SW 1271 (cell line): ENCODE measurements around the gene SORL1.
"Not testable (repeated sequence)": the region's sequence is repeated elsewhere in the genome, so short reads cannot be mapped to it uniquely, and the experiment has no call there.

Experiments used
- DNase-seq, 2 experiments: peaks; one replicate each; lab custom pipeline; 2025; lab: John Stamatoyannopoulos, UW

SORL1 gene

DNA sequence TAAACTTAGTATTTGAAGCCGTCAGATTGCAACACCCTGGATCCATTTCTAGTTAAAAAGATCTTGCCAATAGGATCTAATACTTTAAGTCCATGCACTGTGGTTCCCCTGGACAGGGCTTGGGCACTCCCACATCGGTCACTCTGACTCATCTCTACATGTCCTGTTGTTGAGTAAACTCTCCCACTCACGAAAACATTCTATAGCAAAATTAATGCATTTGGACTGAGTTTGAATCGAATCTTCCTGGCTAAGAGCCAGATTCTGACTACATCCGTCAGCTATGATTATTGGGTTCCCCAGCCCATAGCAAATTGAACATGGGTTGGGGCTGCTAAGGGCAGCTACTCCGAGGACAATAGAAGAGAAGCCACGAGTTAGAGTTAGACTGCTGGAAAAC lies 182.8 kb downstream of the SORL1 start:
- DNase-seq, result no peak

DNA sequence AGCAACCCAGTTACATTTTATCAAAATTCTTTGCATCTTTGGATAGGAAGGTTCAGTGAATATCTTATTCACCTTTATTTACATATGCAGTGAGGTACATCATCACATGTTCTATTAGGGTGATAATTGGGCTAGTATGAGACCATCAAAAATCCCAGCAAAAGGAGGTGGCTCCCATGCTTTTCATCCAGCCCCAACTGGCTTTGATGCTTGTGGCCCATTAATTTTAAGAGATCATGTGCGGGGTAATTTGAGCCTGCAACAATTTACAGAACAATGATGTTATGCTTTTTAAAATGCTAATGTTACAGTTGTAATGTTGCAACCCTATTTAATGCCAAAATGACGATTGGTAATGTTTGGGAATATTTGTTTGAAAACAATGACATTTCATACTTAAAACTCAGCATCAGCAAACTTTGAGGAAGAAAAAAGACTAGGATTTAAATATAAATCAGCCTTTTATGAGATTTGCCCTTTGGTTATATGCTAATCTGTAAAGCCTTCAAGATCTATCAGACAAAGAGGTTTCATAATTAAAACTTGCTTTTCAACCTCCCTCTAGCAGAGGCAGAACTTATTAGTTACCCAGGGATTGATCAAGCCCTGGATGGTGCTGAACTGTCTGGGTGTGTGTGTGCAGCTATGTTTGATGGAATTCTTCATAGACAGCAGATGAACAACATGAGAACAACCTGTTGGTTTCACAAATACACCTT lies 184.1 kb downstream of the SORL1 start:
- DNase-seq, result no peak

DNA sequence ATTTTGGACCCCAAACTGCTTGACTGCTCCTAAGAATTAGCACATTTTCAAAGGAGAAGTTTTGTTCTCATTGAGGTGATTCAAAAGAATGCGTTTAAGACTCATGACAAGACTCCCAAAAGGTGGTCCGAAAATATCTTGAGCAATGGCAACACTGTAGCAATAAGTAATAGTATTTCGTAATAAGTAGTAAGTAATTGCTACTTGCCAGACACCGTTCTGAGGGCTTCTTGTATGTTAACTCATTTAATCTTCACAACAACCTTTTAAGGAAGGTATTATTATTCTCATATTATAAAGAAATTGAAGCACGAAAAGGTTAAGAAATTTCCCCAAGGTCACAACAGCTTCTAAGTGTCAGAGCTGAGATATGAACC lies 184.7 kb downstream of the SORL1 start:
- DNase-seq, result no peak

DNA sequence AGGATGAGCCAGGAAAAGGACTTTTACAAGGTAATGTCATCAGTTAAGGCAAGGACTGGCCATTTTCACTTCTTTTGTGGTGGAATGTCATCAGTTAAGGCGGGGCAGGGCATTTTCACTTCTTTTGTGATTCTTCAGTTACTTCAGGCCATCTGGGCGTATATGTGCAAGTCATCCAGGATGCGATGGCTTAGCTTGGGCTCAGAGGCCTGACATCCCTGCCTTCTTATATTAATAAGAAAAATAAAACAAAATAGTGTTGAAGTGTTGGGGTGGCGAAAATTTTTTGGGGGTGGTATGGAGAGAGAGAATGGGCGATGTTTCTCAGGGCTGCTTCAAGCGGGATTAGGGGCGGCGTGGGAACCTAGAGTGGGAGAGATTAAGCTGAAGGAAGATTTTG lies 185.5 kb downstream of the SORL1 start:
- DNase-seq, result not testable (repeated sequence)

DNA sequence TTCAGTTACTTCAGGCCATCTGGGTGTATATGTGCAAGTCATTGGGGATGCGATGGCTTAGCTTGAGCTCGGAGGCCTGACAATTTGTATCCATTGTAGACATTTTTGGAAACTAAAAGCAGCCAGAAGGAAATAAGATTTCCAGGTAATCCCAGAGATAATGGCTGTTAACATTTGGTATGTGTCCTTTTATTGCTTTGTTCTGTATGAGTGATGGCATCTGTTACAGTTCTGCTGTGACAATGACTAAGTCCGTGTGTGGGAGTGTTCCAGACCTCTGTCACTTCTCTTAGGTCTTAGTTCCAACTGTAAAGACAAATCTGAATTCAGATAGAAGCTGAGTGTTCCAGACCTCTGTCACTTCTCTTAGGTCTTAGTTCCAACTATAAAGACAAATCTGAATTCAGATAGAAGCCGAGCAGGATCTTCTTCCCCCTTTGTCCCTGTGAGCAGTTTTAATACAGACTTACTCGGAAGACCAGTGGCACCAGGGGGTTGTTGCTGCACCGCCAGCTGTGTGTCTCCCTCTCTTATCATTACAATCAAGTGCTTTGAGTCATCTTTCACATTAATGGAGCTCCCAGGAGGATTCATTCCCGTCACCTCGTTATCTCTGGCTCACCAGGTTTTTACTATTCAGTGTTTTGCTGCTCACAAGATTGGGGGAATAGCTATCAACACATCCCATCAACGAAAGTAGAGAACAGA lies 191.5 kb downstream of the SORL1 start:
- no peak for DNase-seq

DNA sequence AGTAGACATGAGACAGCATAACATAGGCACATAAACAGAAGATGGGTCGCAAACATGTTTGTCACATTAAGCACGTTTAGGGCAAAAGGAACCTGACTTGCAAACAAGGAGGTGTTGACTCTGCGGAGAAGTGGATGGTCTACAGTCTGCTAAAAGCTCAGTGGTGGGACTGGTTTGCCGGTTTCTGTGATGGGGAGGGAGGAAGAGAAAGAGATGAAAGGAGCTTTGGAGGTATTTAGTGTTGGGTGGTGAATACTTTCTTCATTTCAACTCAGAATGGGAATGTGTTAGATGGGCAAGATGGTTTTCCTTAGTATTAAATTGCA lies 192.0 kb downstream of the SORL1 start:
- no peak for DNase-seq

DNA sequence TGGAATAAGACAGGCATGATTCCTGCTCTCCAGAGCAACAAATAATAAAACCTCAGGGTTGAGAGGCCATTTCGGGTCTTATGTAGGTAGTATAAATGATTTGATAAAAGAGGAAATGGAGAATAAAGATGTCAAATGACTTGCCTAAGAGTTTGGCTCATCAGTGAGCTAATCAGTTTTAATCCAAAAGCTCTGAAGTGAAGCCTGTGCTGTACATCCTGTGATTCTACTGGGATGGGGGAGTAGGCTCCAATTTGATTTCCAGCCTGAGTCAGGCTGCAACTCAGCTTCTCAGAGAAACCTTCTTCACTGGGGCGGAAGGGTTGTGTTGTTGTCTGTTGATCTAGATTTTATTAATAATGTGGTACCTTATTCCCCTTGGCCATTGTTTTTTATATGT lies 192.9 kb downstream of the SORL1 start:
- no peak for DNase-seq

DNA sequence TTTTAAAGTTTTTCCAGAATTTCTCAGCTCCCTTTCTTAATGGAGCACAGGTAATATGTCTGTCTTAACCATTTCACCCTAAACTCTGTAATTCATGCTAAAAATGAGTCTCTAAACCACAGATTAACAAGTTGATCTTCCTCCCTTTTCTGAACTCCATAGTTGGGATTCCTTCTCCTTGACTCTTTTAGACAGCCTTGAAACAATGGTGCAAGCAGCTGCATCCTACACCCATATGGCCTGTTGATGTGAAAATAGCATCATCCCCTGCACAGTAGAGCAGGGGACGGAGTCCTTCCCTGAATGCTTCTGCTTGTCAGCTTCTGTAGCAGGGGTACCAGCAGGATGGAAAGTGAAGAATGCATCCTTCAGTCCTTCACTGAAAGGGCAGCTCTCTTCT lies 193.5 kb downstream of the SORL1 start:
- DNase-seq, result no peak

DNA sequence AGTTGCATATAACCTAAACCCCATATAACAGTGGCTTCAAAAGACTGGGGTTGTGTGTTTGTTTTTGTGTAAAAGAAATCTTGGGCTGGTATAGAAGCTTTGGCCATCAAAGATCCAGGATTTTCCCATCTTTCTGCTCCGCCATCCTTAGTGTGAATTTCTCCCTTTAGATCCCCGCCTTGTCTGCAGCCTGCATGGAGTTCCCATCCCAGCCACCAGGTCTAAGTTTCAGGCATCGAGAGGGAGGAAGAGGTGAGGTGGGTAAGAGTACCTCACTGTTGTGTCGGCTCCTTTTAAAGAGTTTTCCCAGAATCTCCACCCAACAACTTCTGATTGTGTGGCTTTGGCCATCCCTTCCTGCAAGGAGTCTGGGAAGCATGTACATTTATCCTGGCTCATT lies 196.2 kb downstream of the SORL1 start:
- DNase-seq, result no peak

DNA sequence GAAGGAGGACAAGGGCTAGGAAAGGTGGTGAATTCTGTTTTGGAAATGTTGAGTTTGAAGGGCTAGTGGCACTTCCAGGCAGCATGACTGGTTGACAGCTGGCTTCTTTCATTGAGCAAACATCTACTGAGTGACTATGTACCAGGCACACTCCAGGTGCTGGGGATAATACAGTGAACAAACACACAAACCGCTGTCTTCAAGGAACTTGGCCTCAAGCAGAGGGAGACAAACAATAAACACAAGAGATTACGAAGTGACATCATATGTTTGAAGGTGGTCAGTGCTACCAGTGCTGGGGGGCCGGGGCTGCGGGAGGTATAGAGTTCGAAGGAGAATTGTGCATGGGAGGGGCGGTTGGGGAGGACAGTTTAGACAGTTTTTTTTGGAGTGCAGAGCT lies 197.7 kb downstream of the SORL1 start:
- no peak for DNase-seq

DNA sequence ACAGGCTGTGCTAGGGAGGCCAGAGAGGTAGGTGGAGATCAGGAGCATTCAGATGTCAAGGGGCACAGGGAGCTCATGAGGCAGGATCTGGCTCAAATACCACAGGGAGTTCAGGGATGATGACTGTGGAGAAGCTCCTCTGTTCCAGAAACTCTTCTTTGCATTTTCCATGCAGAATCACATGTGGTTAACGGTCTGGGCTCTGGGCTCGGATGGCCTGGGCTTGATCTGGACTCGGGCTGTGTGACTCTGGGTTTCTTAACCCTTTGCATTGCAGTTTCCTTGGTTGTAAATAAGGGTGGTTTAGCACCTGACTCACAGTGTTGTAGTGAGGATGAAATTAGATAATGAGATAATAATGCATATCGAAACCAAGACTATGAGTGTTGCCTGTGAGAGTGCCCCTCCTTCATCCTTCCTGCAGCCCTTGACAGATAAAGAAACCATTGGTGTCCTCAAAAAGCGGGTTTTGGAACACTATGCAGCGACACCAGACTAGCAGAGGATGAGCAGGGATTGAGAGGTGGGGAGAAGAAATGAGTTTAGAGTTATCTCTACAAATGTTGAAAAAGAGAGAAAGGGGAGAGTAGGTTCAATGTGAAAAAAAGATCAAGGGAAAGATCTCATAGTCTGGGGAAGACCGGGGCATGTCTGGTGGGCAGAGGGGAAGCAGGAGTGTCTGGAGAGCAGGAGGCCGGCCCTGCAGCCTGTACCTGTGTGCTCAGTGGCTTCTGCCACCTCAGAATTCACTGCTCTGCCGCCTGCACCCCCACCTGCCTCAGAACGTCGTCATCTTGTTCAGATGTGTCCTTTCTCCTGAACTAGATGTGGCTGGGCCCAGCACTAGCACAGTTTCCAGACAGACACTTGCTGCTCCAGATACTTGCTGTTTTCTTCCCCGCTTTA lies 198.5 kb downstream of the SORL1 start:
- DNase-seq, result no peak

DNA sequence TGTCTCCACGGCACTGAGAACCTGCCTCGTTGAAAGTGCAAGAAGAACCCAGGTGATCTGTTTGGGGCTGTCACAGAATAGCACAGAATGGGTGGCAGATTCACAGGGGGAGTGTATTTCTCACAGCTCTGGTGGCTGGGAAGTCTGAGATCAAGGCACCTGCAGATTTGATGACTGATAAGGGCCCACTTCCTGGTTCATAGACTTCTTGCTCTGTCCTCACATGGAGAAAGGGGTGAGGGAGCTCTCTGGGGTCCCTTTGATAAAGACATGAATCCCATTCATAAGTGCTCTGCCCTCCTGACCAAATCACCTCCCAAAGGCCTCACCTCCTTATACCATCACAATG lies 199.1 kb downstream of the SORL1 start:
- DNase-seq, result no peak

DNA sequence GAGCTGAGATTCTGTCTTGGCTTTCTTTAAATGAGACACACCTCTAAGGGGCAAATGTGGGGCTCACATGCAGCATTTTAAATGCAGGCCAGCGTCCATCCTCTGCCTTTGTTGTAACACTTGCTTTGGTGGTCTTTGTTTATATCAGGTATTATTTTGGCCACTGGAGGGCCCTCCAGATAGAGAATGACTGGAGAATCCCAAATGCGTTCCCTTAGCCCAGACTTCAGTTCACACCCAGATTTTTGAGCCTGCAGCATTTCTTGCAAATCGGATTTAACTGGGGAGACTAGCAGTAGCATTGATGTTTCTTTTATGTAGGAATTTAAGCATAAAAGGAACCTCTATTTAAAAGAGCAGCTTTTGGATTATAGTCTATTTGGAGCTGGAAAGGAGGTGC lies 200.9 kb downstream of the SORL1 start:
- peak in 1 of 2 experiments; percentile 10 for DNase-seq

DNA sequence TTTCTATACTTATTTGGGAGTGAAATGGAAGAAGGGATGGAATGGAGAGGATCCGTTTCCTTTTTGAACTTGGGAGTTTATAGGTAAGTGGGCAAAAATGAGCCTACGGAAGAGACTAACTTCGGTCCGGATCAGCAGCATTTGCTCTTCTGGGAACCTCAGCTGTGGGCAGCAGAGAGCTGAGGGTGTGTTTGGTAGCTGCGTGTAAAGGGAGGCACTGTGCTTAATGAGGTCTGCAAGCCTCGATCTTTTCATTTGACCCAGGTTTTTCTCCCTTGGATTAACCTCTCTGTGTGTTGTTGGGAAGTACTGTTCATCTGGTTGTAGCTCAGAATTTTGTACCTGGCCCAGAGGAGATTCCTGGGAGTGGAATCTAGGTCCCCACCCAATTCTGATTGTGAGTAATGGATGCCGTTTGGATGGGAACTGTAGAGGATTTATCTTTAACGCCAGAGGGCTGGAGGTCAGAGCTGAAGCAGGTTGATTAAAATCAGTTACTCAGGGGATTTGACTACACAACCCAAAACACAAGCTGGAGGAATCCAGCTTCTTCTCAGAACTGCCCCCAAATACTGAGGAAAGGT lies 202.2 kb downstream of the SORL1 start:
- no peak for DNase-seq

DNA sequence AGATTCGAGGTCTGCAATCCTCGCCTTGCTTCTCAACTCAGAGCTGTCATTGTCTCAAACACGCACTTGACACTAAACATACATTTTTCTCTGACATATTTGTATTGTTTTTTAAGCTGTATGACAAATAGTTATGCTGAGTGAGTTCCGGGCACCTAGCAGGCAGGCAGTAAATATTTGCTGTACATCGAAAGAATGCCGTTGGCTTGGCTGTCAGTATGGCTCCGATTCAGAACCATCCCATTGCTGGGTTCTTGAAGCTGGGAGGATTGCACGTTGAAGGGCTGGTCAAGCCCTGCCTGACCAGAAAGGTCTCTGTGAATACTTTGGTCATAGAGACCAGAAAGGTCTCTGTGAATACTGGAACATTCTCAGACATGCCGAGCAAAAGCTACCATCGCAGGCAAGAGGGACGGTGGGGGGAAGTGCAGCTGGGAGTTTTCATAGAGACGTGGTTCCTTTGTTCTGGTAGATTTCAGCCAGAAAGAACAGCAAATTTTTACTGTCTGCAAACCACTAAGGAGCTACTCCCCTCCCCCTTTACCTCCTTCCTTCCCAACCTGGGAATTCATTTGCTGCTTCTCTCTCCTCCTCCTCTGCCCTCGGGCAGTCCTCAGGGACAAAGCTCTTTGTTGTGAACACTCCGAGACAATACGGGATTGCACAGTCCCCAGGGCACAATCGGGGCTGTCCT lies 202.9 kb downstream of the SORL1 start:
- DNase-seq, result no peak

DNA sequence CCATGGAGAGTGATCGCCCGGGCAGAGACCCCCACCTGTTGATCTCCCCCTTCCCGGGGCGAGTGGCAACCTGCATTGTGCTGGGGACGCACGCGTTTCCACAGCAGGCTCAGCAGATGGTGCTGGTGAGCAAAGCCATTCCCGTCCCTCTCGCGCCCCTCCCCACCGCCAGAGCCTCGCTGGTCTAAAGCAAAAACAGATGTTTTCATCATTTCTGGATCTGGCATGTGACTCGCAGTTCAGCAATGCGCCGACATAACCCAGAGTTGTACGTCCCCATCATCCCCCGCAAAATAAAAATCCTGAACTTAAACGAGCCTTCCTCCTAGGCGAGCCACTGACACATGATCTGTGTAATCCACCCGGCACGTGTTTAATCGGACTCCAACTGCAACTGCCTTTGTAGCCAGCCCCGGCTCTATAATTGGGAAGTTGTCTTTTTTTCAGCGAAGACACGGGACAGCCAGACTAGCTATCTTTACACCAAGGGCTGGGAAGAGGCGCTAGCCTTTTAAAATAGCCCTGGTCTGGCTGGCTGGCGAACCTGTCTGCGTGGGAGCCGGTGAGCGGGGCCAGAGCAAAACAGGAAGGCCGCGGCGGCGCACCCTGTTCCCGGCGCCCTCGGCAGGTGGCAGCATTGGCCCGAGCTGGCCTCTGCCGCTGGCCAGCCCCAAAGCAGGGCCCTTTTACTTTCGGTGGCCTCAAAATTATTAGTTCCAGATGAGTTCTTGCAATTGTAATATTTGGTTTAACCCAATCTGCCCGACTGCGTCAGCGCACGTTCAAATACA lies 203.6 kb downstream of the SORL1 start:
- peak; percentile 28 to 73 for DNase-seq

DNA sequence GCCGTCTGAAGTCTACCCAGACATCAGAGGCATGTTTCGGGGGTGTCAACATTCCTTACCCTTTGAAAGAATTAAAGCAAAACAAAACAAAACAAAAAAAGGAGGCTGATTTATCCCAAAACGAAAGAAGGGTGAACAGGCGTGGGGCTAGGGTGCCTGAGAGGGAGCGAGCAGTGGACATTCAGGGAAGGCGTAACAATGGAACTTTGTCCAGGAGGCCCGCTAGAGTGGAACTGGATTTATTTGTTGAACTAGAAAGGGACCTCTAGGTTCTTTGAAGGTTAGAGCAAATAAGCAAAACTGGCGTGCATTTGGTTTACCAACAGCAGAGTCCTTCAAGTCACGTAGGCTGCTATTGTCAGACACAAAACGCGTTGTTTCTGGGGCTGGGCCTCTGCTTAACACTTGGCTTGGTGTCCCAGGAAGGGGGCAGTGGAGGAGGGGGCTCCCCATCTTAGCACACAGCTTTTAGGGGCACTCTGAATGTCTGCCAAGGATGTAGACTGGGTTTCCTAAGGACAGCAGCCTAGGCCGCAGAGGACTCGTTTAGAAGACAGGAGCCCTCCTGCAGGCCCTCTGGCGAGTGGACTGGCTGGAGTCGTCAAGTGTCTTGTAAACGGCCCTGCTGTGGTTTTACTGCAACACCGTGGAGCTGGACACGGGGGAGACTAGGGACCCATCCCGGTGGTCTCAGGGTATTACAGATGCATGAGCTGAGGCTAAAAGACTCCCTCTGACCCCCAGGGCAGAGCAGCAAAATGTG lies 204.4 kb downstream of the SORL1 start:
- no peak for DNase-seq

DNA sequence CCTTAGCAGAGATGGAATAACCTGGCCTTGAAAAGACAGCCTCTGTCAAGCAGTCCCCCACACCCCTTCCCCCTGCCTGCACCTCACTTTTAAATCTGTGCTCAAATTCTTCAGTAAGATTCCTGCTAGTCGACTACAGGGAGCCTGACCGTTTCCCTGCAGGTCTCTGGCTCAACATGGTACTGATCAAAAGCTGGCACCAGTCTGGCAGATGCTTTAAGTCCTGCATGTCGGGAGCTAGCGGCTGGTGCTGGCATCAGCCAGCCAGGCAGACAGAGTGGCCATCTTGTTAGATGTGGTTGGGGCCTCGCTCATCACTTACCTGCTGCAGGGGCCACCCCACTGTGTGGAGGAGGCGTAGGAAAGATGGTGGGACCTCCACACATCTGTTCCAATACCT lies 205.0 kb downstream of the SORL1 start:
- DNase-seq, result no peak

DNA sequence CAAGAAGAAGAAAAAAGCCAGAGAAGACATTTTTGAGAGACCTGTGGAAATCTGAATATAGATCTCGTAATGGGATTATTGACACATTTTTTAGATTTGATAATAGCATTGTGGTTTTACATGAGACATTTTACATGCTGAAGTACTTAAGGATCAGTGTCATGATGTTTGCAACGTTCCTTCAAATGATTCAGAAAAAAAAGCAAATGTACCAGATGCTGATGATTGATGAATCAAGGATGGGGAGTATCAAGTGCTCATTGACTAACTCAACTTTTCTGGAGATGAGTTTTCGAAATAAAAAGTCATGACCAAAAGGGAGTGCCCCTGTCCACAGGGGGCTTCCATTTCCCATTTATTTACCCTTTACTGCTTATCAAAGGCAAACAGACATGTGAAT lies 207.7 kb downstream of the SORL1 start:
- no peak for DNase-seq

DNA sequence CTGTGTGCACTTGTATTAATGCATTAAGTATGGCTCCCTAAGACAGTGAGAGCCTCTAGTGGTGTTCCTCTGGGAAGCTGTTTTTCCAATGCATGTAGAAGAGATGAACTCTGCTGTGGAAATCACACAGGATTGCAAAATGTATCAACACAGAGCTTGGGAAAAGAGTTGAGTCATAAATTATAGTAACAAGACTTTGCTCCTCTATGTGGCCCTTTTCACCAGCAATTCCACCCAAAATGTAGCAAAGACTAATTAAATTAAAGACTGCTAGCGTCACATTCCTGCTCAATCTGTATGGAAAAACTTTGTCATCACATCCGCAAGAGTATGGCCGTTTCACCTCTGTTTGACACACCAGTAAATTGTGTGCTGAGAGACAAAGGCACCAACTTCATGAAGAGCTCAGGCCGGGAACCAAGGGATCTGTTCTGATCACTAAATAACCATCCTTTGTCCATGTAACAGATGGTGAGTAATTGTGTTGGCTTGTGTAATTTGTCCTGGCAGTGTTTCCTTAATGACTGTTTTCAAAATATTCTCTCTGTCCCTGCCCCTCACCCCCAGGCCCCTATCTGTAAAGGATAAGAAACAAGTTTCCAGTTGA lies 209.9 kb downstream of the SORL1 start:
- no peak for DNase-seq
